ENCODE data around the gene FTH1. TPM values are rescaled to one million over a fixed set of nuclear protein-coding genes. Genes with fewer than 3 reads are reported as not detected.
A peak's percentile ranks its signal among the peaks of the same experiment; 100 is the strongest.

Gene FTH1
- total and polyA plus RNA-seq, 2 of the 4 experiments (the other 2 are of a cell fraction): 344 to 2,516 TPM

DNA sequence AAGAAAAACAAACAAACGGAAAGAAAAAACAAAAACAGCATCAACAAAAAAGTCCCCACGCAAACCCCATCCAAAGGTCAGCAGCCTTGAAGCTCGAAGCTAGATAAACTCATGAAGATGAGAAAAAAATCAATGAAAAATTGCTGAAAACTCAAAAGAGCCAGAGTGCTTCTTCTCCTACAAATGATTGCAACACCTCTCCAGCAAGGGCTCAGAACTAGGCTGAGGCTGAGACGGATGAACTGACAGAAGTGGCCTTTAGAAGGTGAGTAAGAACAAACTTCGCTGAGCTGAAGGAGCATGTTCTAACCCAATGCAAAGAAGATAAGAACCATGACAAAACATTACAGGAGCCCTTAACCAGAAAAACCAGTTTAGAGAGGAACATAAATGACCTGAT is 18.4 kb upstream of the FTH1 start:
- no peak overlapping the region for H4K91ac ChIP-seq (ENCODE audit: insufficient read depth, low read depth, low read length)
- no peak overlapping the region for H2BK15ac ChIP-seq (ENCODE audit: low read depth, low read length)
- in situ Hi-C loops (cut with MboI; ENCODE audit: low sequenced_read_pairs) (no loop called here), intact Hi-C loops (cut with micrococcal nuclease) (no loop called here), dilution Hi-C loops (cut with HindIII; ENCODE audit: low sequenced_read_pairs, unreplicated experiment) (no loop called here)
- H3K9me1 ChIP-seq (ENCODE audit: insufficient read depth, low read length): no peaks in the 10 kb centered on the region
- H3K23ac ChIP-seq (ENCODE audit: low read depth, low read length): no peak overlapping the region
- H3K14ac ChIP-seq (replicated peaks; ENCODE audit: low read depth, low read length): no peak overlapping the region
- no peak overlapping the region for H2AK9ac ChIP-seq (replicated peaks; ENCODE audit: low read depth, low read length, poor library complexity)
- H3K56ac ChIP-seq (ENCODE audit: extremely low read depth, insufficient read depth, low read length): no peak overlapping the region
- no peaks in the 10 kb centered on the region; the same call in 1 of the 2 replicates for H3K27me3 ChIP-seq (ENCODE audit: control insufficient read depth, insufficient read depth, low read length)
- H4K5ac ChIP-seq (ENCODE audit: low read depth, low read length): no peak overlapping the region
- no peak overlapping the region for H3K4ac ChIP-seq (ENCODE audit: low read depth, low read length)
- WGBS, 2 experiments (ENCODE audit: extremely low coverage in 2 of 2, insufficient read length in 1 of 2): no CpG with 5 or more reads among the region's 5 CpGs
- H3K36me3 ChIP-seq (ENCODE audit: control insufficient read depth, insufficient read depth, low read length): no peaks in the 10 kb centered on the region
- H3K79me1 ChIP-seq (ENCODE audit: low read depth in 1 of 2, low read length in 2 of 2): no peaks in the 10 kb centered on the region
- ChIA-PET POLR2A (ENCODE audit: unreplicated experiment) (interaction anchor here (0.7 kb wide), 1 partner anchor 11 kb away, joined by 7 read pairs; no protein-coding TSS in a partner anchor), CTCF (no interaction called here)
- H3K27ac ChIP-seq (ENCODE audit: insufficient read depth, low read length): no peak overlapping the region
- no peak overlapping the region for H3K4me2 ChIP-seq (ENCODE audit: low read depth, low read length)
- BruUV-seq (replicated peaks): no TSS peak
- H3K4me1 ChIP-seq (ENCODE audit: control insufficient read depth, insufficient read depth, low read length): peaks cover 5% of the 10 kb centered on the region
- no peak for DNase-seq
- no peak for TF ChIP-seq RAD21 (IDR thresholded peaks at IDR 0.05; ENCODE audit: low read length)
- no peak for TF ChIP-seq RFX5 (IDR thresholded peaks at IDR 0.05; ENCODE audit: low read depth, low read length)
- TF ChIP-seq CEBPB (IDR thresholded peaks at IDR 0.05; ENCODE audit: low read depth, low read length): peak; percentile 46; the same call in 1 of the 2 replicates
- H3K4me3 ChIP-seq (ENCODE audit: insufficient read depth, low read depth, low read length): no peak overlapping the region
- H2AFZ ChIP-seq (replicated peaks; ENCODE audit: low read length, poor library complexity): no peak overlapping the region
- no peak overlapping the region for H2BK5ac ChIP-seq (ENCODE audit: low read depth, low read length, poor library complexity, severe bottlenecking)
- H3K9me3 ChIP-seq (ENCODE audit: control insufficient read depth, insufficient read depth, low read length): peaks cover 5% of the 10 kb centered on the region; the same call in 1 of the 2 replicates
- no peak overlapping the region for H2BK120ac ChIP-seq (ENCODE audit: low read depth, low read length)
- H3K9ac ChIP-seq (ENCODE audit: low read depth, low read length): no peak overlapping the region
- H2AK5ac ChIP-seq (ENCODE audit: low read depth, low read length): no peak overlapping the region
- no peak overlapping the region for H4K8ac ChIP-seq (ENCODE audit: low read depth in 2 of 2, low read length in 2 of 2)
- no peaks in the 10 kb centered on the region for H4K20me1 ChIP-seq (ENCODE audit: insufficient read depth, low read length)
- no peak for ATAC-seq (ENCODE audit: low read depth)
- H2BK20ac ChIP-seq (ENCODE audit: low read depth, low read length): no peak overlapping the region
- no peak overlapping the region for H3K18ac ChIP-seq (ENCODE audit: low read depth, low read length)

Data from IMR-90 (cell line).